ENCODE measurements around the gene NOP53.
"Not testable (repeated sequence)": the region's sequence is repeated elsewhere in the genome, so short reads cannot be mapped to it uniquely, and the experiment has no call there.

The NOP53 gene

GRCh38 chr19:47714855-47715254, 30.5 kb upstream of the NOP53 start:
- DNase-seq; in situ Hi-C loops (cut with MboI; ENCODE audit: low pct_unique_long_range_greater_than_20kb, low sequenced_read_pairs): not testable (repeated sequence)

GRCh38 chr19:47716270-47716937, 28.9 kb upstream of the NOP53 start:
- in situ Hi-C loops (cut with MboI; ENCODE audit: low pct_unique_long_range_greater_than_20kb, low sequenced_read_pairs), result no loop called here
- no peak for DNase-seq

GRCh38 chr19:47718415-47719046, 26.8 kb upstream of the NOP53 start:
- DNase-seq; in situ Hi-C loops (cut with MboI; ENCODE audit: low pct_unique_long_range_greater_than_20kb, low sequenced_read_pairs): not testable (repeated sequence)

- DNase-seq, result no peak
- in situ Hi-C loops (cut with MboI; ENCODE audit: low pct_unique_long_range_greater_than_20kb, low sequenced_read_pairs), result no loop called here
Observed at GRCh38 chr19:47719047-47719859, 26.1 kb upstream of the NOP53 start.

- DNase-seq, result no peak
- in situ Hi-C loops (cut with MboI; ENCODE audit: low pct_unique_long_range_greater_than_20kb, low sequenced_read_pairs), result no loop called here
Observed at GRCh38 chr19:47720669-47721422, 24.5 kb upstream of the NOP53 start.

GRCh38 chr19:47723581-47723940, 21.8 kb upstream of the NOP53 start:
- peak; percentile 87 for DNase-seq

GRCh38 chr19:47725759-47726401, 19.5 kb upstream of the NOP53 start:
- in situ Hi-C loops (cut with MboI; ENCODE audit: low pct_unique_long_range_greater_than_20kb, low sequenced_read_pairs), result no loop called here
- no peak for DNase-seq

More at GRCh38 chr19:47723581-47723940, 21.8 kb upstream of the NOP53 start:
- in situ Hi-C loops (cut with MboI; ENCODE audit: low pct_unique_long_range_greater_than_20kb, low sequenced_read_pairs), result no loop called here

- DNase-seq, result peak; percentile 67
- in situ Hi-C loops (cut with MboI; ENCODE audit: low pct_unique_long_range_greater_than_20kb, low sequenced_read_pairs), result no loop called here
Observed at GRCh38 chr19:47726467-47726866, 18.9 kb upstream of the NOP53 start.

GRCh38 chr19:47728295-47728694, 17.1 kb upstream of the NOP53 start:
- in situ Hi-C loops (cut with MboI; ENCODE audit: low pct_unique_long_range_greater_than_20kb, low sequenced_read_pairs), result not testable (repeated sequence)
- peak; percentile 47 for DNase-seq

GRCh38 chr19:47729468-47729798, 15.9 kb upstream of the NOP53 start:
- in situ Hi-C loops (cut with MboI; ENCODE audit: low pct_unique_long_range_greater_than_20kb, low sequenced_read_pairs), result no loop called here
- DNase-seq, result peak; percentile 76

GRCh38 chr19:47729799-47730520, 15.4 kb upstream of the NOP53 start:
- in situ Hi-C loops (cut with MboI; ENCODE audit: low pct_unique_long_range_greater_than_20kb, low sequenced_read_pairs), result no loop called here
- DNase-seq, result peak; percentile 94

GRCh38 chr19:47730521-47730889, 14.8 kb upstream of the NOP53 start:
- in situ Hi-C loops (cut with MboI; ENCODE audit: low pct_unique_long_range_greater_than_20kb, low sequenced_read_pairs), result no loop called here

GRCh38 chr19:47730910-47731309, 14.4 kb upstream of the NOP53 start:
- DNase-seq, result no peak
- in situ Hi-C loops (cut with MboI; ENCODE audit: low pct_unique_long_range_greater_than_20kb, low sequenced_read_pairs), result no loop called here

More at GRCh38 chr19:47730521-47730889, 14.8 kb upstream of the NOP53 start:
- no peak for DNase-seq

GRCh38 chr19:47735131-47735530, 10.2 kb upstream of the NOP53 start:
- in situ Hi-C loops (cut with MboI; ENCODE audit: low pct_unique_long_range_greater_than_20kb, low sequenced_read_pairs), result no loop called here
- no peak for DNase-seq

- no peak for DNase-seq
- in situ Hi-C loops (cut with MboI; ENCODE audit: low pct_unique_long_range_greater_than_20kb, low sequenced_read_pairs), result no loop called here
Observed at GRCh38 chr19:47740866-47741519, 4.4 kb upstream of the NOP53 start.

- no peak for DNase-seq
- in situ Hi-C loops (cut with MboI; ENCODE audit: low pct_unique_long_range_greater_than_20kb, low sequenced_read_pairs), result no loop called here
Observed at GRCh38 chr19:47741544-47742140, 3.7 kb upstream of the NOP53 start.

GRCh38 chr19:47742634-47743033, 2.7 kb upstream of the NOP53 start:
- no peak for DNase-seq
- in situ Hi-C loops (cut with MboI; ENCODE audit: low pct_unique_long_range_greater_than_20kb, low sequenced_read_pairs), result no loop called here

GRCh38 chr19:47746129-47746528, 783 bp downstream of the NOP53 start:
- DNase-seq; in situ Hi-C loops (cut with MboI; ENCODE audit: low pct_unique_long_range_greater_than_20kb, low sequenced_read_pairs): not testable (repeated sequence)
